GM12892 (cell line): ENCODE results near the gene MAPK6.

Experiments
- POLR2A ChIP-seq: IDR thresholded peaks from 2 replicates; pipeline ENCODE4 v1.6.1; 2011; ENCODE audit warnings: low read depth, low read length, control low read depth
- POLR2AphosphoS5 ChIP-seq: IDR thresholded peaks from 2 replicates; pipeline ENCODE4 v1.6.1; 2011; ENCODE audit warnings: low read depth, low read length, control low read depth
- TAF1 ChIP-seq: IDR thresholded peaks from 2 replicates; pipeline ENCODE4 v1.6.1; 2011; ENCODE audit warnings: low read depth, mild to moderate bottlenecking, control low read depth, low read length, borderline replicate concordance

DNA sequence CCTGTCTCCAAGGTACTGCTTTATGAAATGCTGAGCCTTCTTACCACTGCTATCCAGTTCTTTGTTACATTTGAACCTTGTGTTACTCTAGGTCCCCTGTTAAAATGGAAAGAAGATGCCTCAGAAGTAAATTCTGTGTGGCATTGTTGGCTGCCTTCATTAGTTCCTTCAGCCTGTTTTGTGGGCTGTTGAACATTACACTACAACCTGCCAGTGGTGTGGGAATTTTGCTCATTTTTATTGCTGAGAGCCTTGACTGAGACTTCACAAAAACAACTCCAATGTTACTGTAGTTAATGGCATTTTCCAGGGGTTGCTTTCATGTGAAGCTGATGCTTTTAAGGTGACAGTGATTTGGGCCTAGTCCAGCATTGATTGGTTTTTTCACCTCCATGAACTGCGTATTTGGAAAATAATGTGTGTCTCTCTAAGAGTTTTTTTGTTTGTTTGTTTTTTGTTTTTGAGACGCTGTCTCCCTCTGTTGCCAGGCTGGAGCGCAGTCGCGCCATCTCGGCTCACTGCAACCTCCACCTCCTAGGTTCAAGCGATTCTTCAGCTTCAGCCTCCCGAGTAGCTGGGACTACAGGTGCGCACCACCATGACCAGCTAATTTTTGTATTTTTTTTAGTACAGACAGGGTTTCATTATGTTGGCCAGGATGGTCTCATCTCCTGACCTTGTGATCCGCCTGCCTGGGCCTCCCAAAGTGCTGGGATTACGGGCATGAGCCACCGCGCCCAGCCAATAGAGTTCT is 4.3 kb downstream of the MAPK6 start:
- TF ChIP-seq TAF1 (no peak), POLR2A (no peak), POLR2AphosphoS5 (no peak)
